Measurements from ENCODE around the gene BABAM2. TPM values are rescaled to one million over a fixed set of nuclear protein-coding genes. Genes with fewer than 3 reads are reported as not detected.

BABAM2 gene
- total RNA-seq, 1 experiment from 2014 or later = 27.1 TPM

- TF ChIP-seq CTCF (conservative IDR thresholded peaks at IDR 0.05) = no peak
These were observed 19.8 kb upstream of the BABAM2 start for GRCh38 chr2:27870724-27871123.

More at GRCh38 chr2:27870724-27871123, 19.8 kb upstream of the BABAM2 start:
- H3K9me3 Mint-ChIP-seq = peaks cover 2% of the 10 kb centered on the region in 2 experiments; a peak in 4 of 5 replicates
- H3K27me3 Mint-ChIP-seq (ENCODE audit: low read depth) = peaks cover 12% of the 10 kb centered on the region
- H4K20me1 ChIP-seq (ENCODE audit: control insufficient read depth, insufficient read depth, insufficient read length) = no peaks in the 10 kb centered on the region
- no CpG with 5 or more reads among the region's 3 CpGs for WGBS (ENCODE audit: extremely low coverage, insufficient read length, low lambda C conversion rate)
- H2BK120ac ChIP-seq (ENCODE audit: low read depth, low read length, poor library complexity, severe bottlenecking) = no peak overlapping the region
- no peak overlapping the region for H3K4me2 ChIP-seq (ENCODE audit: insufficient read depth, insufficient read length, low read length)
- no peak overlapping the region for H4K8ac ChIP-seq (replicated peaks; ENCODE audit: insufficient read length, low read depth, low read length)
- H3K36me3 Mint-ChIP-seq (ENCODE audit: insufficient read depth in 1 of 3, low read depth in 3 of 3) = no peaks in the 10 kb centered on the region
- no peaks in the 10 kb centered on the region for H3K27me3 ChIP-seq (ENCODE audit: insufficient read depth, low read length)
- no peak overlapping the region for H2BK12ac ChIP-seq (ENCODE audit: insufficient read length, low read depth, low read length)
- H3K4me1 Mint-ChIP-seq = no peaks in the 10 kb centered on the region
- no peak overlapping the region for H3T11ph ChIP-seq (ENCODE audit: low read length)
- H2AK5ac ChIP-seq (ENCODE audit: insufficient read length, low read length) = no peak overlapping the region
- no peak overlapping the region for H3K23ac ChIP-seq (ENCODE audit: insufficient read length, low read depth, low read length)
- H3K18ac ChIP-seq (ENCODE audit: insufficient read length, low read depth, low read length) = no peak overlapping the region
- H3K27ac Mint-ChIP-seq = no peak overlapping the region
- no peak for DNase-seq
- H4K5ac ChIP-seq (ENCODE audit: insufficient read length, low read depth, low read length) = no peak overlapping the region
- no peak overlapping the region for H2BK5ac ChIP-seq (ENCODE audit: insufficient read length, low read length)
- no peaks in the 10 kb centered on the region for H3K9me3 ChIP-seq (ENCODE audit: control insufficient read depth, low read depth, low read length)
- H3K4ac ChIP-seq (ENCODE audit: low read depth, low read length) = no peak overlapping the region
- no peak overlapping the region for H4K91ac ChIP-seq (ENCODE audit: insufficient read length, low read depth, low read length)
- no peaks in the 10 kb centered on the region for H3K23me2 ChIP-seq (ENCODE audit: insufficient read length, low read depth, low read length, poor library complexity, severe bottlenecking)
- H2BK15ac ChIP-seq (ENCODE audit: low read depth, low read length) = no peak overlapping the region
- H3K79me1 ChIP-seq (ENCODE audit: insufficient read depth, low read depth, low read length, poor library complexity, severe bottlenecking) = no peaks in the 10 kb centered on the region
- H3K56ac ChIP-seq (ENCODE audit: insufficient read length, low read depth, low read length) = no peak overlapping the region
- no peaks in the 10 kb centered on the region for H3K4me1 ChIP-seq (ENCODE audit: insufficient read depth, low read length)
- H3K14ac ChIP-seq (ENCODE audit: insufficient read depth, low read length) = no peak overlapping the region
- H3K27ac ChIP-seq (ENCODE audit: insufficient read length, low read depth, low read length) = no peak overlapping the region
- no peak overlapping the region for H2AFZ ChIP-seq (ENCODE audit: low read length)
- no peak overlapping the region for H3K4me3 Mint-ChIP-seq
- no peaks in the 10 kb centered on the region for H3K79me2 ChIP-seq (ENCODE audit: insufficient read depth, low read length)
- H2BK20ac ChIP-seq (ENCODE audit: low read depth, low read length, poor library complexity, severe bottlenecking) = no peak overlapping the region
- H3K9ac ChIP-seq (ENCODE audit: extremely low read depth, insufficient read length, low read length) = no peak overlapping the region

All from H9 (cell line).